ENCODE data around the gene MSANTD2. TPM values are rescaled to one million over a fixed set of nuclear protein-coding genes. Genes with fewer than 3 reads are reported as not detected.
"Not testable (repeated sequence)": the region's sequence is repeated elsewhere in the genome, so short reads cannot be mapped to it uniquely, and the experiment has no call there.

The MSANTD2 gene
- polyA plus RNA-seq, 12 donors, result 11.1 to 32.5 (median 16.0) TPM; not detected in 1

DNA sequence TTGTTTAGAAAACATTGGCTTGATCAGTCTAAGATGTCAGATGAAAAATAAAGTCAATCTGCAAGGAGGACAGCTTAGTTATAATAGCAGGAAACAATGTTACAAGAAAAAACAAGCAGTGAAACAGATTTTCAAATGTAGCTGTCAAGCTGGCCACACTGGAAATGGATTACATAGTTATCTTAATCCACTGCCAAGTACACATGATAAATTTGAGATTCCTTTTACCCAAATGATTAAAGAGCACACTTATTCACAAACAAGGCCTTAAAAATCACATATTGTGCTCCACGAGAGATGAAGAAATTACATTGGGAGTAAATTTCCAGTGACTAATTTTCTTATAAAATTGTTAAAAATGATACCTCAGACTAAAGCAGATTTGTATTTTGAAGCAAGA, 20.6 kb downstream of the MSANTD2 start:
- no peak for DNase-seq

DNA sequence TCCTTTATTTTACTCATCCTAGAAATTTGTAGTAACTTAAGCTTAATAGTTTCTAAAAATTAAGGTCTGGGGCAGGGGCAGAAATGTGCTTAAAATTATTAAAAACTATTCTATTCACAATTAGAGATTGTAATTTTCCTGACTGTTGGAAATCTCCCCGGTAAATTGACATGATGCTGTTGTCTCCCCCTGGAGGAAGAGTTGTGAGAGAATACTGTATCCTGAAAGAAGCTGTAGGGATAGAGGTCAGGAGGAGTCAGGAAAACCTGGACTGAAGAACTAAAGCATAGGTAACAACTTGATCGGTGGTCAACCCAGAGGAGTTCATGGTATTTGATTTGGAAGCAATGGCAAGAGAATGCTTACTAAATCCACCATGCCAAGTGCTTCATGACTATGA, 21.9 kb downstream of the MSANTD2 start:
- no peak for DNase-seq

DNA sequence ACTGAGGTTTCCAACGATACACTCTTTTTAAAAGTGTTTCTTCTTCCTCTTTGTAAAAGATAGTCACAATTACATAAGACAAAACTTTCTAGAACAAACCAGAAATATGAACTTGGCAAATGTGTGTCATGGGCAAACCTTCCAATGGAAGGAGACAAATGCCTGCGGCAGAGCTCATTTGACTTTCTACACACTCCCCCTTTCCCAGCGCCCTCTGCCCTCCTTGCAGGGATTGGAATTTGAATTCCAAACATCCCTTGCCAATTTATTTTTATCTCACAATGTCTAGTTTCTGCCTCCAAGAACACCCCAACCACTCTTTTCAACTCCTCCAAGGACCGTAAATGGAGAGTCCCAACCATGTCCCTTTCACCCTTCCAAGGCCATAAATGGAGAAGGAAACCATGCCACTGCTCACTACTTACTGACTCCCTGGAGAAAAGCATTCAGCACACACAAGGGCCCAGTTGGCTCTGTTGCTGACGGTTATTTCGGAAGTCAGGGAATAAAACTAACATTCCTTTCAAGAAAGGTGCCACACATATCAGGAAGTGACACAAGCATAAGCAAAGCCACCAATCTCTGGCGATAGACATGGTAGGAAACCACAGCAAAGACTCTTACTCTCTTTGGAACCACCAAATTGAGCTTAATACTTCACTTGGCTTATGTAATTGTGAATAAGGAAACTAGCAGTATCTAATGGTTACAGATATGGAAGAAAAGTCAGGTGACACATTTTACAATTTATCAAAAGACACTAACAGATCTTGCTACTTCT, 23.2 kb downstream of the MSANTD2 start:
- DNase-seq, result no peak

DNA sequence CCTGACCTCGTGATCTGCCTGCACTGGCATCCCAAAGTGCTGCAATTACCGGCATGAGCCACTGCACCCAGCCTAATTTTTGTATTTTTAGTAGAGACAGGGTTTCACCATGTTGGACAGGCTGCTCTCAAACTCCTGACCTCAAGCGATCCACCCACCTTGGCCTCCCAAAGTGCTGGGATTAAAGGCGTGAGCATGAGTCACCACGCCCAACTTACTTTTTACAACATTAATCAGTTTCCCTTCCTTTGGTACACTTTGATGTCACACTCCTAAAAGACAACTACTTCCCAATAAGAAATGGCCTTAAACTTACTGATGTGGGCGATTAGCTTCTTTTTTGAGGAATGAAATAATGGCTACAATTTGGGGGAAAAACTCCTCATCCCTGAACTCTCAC, 29.2 kb downstream of the MSANTD2 start:
- not testable (repeated sequence) for DNase-seq

DNA sequence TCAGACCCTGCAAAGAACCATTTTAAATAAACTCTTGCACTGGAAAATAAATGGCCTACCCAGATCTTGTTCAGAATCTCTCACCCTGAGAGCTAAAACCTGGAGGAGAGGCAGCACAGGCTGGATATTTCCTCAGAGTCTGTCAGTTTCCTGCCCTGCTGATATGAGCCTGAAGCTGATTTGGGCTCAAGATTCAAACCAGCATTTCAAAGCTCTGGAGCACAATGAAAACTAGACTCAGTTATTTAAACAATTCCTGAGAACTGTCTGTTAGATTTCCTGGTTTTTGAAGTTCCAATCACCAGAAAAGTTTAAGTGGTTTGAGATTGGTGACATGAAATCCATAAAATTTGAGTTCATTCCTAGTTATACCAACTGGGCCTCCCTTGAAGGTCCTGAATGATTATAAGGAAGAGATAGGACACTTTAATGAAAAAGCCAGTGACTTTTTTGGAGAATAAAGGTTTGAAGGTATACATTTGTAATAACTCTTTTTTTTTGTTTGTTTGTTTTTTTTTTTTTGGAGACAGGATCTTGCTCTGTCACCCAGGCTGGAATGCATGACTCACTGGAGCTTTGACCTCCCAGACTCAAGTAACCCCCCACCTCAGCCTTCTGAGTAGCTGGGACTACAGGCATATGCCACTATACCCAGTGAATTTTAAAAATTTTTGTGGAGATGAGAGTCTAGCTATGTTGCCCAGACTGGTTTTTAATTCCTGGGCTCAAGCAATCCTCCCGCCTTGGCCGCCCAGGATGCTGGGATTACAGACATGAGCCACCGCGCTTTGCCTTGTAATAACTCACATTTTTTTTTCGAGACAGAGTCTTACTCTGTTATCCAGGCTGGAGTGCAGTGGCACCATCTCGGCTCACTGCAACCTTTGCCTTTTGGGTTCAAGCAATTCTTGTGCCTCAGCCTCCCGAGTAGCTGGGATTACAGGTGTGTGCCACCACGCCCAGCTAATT, 30.1 kb downstream of the MSANTD2 start:
- DNase-seq, result no peak

DNA sequence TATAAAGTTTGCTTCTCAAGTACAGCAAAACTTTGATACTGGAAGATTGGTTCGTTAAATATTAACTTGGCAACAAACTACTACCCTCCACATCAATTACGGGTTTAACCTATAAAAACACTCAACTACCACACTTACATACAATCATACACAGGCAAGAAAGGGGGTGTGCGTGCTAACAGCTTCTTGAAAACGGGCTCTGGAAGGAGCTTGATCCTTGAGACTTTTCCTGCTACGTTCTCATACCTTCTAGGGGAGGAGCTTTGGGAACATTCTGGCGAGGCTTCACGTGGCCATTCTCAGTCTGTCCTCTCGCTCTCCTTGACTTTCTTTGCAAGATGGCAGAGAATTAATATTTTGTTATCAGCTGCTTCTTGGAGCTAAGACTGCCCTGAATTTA, 31.3 kb downstream of the MSANTD2 start:
- DNase-seq, result no peak

DNA sequence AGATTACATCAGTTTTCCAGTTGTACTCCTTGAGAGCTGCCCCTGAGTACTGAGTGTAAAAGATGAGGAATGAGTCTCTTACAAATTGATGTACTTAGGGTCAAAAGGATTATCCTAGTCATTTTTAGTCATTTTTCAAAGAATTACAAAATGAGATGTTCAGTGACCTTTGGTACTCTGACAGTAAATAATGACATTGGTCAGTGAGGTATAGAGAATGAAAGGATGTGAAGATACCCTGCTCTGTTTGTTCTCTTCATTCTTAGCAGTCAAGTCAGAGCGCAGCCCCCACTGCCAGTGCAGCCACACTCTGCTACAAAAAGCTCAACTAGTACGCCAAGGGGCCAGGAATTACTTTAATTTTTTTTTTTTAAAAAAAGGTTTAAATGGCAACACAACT, 34.0 kb downstream of the MSANTD2 start:
- DNase-seq, result no peak

DNA sequence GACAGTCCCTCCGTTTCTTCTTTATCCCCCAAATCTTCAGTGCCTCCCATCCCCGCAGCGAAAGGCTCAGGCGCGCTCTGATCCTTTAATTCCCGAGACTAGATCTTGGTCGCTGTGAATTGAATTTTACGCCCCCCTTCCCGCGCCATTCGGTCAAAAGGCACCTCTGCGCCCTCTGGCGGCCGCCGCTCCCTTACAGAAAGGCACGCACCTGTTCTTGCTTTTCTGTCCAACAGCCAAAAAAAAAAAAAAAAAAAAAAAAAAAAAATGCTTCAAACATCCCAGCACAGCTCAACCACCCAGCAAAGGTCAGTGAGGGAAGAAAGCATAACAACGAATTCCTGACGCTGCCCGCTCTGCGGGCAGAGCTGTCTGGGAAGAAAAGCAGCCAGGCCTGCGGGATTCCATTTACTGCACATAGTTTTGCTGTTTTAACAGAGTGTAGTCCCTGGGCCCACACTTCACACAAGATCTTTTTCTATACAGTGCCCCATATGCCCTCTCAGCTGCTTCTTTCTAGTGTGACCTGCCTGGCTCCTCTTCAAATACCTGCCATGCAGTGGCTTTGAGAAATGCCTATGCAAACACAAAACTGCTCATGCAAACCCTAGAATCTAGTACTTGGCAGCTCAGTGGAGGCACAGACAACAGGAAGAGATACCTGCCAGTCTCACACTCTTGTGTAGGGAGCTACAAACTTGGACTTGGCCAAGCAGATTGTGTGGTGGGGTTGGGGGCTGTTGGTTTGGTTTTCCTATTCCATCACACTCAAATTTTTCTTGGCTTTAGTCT, 36.9 kb downstream of the MSANTD2 start:
- peak; percentile 83 for DNase-seq

DNA sequence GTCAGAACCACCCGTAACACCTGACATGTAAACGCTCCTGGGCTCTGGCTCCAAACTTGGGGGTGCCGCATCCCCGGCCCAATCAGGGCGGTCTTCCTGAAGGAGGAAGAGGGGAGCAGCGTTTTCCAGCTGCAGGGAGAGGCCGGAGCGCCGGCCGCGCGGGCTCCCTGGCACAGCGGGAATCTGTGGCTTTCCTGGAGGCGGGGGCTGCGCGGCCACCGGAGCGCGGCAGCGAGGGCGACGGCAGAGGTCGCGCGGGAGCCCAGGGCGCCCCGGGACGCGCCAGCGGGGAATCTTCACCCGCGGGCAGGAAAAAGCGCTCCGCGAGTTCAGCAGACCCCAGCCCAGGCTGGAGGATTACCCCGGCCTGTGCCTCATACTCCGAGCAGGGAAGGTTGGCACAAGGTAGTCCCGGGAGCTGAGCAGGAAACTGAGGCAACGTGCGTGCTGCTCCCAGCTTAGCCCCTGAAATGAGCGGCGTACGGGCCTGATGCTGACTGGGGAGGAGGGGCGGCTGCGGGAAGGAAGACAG, 37.5 kb downstream of the MSANTD2 start:
- DNase-seq, result no peak

DNA sequence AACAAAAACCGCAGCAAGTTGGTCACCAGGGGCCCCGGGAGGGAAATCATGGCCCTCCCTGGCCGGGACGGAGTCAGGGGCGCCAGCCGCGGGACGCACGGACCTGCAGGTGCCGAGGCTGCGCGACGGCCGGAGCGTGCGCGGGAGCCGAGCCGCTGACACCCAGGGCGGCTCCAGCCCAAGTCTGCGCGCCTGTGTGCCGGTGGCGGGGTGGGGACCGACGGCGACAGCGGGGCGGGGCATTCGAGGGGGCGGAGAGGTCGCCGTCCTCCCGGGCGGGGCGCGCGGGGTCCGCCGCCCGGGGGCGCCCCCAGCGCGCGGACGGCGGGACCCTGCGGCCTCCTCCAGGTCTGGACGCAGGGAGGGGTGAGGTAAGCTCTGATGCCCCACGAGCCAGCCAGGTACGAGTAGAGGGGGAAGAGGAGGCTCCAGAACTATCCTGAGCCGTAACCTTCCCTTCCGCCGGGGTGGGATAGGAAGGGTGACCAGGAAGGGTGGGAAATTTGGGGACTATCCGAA, 38.0 kb downstream of the MSANTD2 start, which contains the start of gene ESAM:
TSS of gene ESAM (minus strand) at position 186 of the 519 bp plus-strand sequence. CDS start at position 50, 136 bp downstream.
- DNase-seq, result no peak

DNA sequence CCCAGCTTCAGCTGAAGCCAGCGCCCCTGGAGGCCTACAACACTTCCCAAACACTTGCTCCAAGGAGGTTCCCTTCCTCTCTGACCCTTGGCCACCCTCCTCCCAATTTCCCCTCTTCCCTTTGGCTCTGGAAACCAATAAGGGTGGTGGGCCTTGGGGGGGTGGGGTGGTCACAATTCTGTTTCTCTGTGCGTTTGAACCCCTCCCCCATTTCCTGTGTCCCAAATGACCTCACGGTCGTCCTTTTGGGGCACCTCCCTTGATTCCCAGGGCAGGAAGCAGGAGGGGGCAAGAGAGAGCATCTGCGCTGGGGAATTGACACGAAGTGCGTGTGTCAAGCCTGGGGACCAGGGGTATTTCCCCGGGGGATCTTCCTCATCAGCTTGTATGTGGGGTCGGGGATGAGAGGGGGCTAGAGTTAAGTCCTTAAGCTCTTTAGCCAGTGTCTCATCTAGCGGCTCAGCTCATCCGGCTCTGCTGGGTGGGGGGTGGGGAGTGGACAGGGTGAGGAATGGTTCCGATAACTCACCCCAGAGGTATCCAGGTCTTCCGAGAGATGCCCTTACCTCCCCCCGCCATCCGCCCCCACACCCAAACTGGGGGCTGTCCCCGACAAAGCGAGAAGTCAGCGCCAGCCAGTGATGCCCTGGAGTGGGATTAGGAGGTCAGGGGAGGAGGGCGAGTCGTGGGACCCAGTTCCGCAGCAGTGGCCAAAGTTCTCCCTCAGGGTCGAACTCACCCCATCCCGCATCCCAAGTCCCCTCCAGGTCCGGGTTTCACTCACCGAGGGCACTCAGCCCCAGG, 38.7 kb downstream of the MSANTD2 start:
- no peak for DNase-seq

DNA sequence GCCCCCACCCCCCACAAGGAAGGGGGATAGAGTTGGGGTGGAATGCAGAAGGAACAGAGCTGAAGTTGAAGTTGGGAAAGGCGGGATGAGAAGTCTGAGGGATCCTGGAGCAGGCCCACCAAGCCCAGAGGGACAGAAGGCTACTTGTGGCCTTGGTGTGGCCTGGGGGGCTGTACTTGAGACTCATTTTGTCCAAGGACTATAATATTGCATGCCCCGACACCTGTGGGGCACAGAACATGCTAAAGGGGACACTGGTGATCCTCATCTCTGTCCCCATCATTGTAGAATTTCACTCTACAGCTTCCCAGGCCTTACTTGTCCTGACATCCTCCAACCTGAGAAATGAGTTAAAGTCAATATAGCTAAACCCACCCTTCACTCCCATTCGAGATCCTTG, 39.4 kb downstream of the MSANTD2 start:
- no peak for DNase-seq

DNA sequence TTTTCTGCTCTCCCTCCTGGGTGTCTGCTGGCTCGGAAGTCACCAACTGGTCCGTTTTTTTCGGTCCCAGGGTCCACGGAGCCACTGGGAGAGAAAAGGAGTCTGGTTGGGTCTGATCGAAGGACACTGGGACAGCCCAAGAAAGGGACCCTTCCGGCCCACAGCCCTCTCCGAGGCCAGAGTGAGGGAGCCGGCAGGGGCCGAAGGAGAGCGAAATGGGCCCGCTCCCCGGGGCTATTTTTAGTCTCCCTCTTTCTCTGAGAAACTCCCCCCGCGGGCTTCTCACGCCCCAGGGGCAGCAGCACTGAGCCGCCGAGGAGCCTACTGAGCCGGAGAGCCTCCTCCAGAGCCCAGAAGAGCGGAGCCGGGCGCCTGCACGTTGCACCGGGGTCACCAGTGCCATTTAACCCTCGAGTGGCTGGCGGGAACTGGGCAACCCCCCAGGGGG, 40.0 kb downstream of the MSANTD2 start:
- DNase-seq, result no peak

DNA sequence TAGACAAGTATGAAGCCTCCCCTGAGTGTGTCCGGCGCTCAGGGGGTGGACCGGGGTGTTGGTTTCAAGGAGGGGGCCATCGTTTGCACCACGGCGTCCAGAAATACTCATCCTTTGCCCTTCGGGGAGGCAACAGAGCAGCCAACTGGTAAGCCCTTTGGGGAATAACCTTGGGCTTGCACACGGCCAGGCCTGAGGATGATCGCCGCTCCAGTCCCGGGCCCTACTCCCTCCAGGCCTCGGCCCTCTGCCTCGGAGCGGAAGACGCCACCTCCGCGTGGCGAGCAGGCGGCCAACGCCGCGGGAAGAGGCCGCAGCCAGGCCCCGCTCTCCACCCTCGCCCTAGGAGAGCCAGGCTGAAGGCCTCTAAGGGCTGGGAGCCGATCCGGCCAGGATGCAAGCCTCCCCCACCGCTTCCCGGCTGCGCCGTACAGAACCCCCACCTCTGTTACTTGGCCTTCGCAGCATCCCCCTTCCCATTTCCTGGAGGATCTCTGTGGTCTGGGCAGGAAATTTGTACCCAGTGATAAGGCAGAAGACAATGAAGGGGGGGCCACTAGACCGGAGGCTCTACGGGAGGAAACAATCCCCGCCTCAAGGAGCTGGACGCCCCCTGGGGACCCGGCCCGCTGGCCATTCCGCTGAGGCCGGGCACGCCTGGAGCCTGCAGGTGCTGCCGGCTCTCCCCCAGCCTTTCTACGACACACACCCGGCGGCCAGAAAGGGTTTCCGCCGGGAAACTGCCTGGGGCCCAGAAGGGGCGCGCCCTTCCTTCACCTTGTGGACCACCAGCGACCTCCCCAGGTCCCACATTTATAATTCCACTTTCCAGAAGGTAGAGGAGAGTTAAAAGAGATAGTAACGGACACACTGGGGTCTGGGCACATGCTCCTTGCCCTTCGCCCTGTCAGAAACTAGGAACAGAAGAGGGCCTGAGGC, 40.7 kb downstream of the MSANTD2 start:
- no peak for DNase-seq

DNA sequence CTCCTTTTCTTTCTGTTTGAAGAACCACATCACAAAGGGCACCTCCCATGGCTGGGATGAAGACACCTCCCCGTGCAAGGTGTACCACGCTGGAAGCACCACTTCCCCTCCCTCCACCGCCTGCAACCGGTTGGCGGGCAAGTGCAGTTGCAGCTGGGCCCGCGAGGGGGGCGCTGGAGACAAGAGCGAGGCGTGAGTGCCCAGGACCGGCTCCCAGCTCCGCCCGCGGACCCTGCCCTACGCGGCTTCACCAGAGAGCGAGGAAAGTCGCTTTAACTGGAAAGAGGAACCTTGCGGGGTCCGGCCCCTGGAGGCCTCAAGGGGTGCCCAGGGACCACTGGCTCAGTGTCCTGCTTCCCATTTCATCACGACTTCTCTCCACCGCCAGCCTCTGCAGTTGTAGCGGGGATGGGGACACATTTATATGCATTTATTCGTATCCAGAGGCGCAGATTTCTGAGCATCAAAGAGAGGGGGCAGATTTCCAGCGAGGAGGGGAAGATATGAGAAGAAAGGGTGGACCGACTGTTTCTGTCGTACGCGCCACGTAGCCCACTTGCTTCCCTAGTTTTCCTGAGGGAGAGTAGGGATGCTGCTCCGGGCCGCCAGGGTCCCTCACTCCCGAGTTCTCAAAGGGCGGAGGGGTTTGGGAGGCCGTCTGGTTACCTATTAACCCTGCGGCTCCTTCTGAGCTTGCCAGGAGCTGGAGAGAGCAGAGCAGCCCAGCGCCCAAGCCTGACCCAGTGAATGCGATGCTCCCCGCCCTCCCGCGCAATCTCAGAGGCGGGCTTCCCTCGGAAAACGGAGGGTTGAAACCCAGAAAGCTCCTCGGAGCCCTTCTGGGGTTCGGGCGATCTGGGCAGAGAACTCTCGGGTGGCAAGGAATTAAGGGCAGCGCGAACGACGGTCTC, 41.6 kb downstream of the MSANTD2 start:
- peak; percentile 46 for DNase-seq

DNA sequence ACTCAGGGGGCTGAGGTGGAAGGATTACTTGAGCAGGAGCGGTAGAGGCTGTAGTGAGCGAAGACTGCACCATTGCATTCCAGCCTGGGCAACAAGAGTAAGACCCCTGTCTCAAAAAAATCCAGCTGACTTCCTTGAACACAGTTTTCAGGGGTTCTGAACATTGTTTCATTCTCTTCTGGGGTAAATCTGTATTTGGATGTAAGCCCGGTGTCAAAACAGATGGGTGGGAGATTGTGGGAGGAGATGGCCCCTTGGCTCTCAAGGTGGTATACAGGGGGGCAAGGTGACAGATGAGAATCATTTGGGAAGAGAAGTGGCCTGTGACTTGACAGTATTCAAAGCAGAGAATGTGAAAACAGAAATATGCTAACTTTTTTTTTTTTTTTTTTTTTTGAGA, 42.9 kb downstream of the MSANTD2 start:
- DNase-seq, result no peak

DNA sequence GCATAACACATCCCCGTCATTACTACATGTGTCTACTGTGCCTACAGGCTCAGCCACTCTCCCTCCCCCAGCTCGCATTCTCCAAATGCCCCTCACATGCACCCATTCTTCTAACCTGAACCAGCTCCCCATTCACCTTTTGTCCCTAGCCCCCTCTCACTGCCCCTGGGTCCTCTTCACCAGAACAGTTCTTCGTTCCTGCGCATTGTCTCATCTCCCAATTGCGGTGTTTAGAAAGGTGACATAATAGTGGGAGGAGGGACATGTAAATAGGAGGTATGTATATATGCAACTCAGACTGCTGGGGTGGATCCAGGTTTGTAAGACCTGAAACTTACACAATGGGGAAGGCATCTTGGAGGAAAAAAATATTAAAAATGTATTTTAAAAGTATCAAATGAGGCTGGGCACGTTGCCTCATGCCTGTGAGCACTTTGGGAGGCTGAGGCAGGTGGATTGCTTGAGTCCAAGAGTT, 43.4 kb downstream of the MSANTD2 start:
- DNase-seq, result no peak
